A549 treated with CpdA at 1 μM for 4 hours (cell line): ENCODE data around the gene ZNF586. TPM values are rescaled to one million over a fixed set of nuclear protein-coding genes. Genes with fewer than 3 reads are reported as not detected.

Source experiments
- total RNA-seq: library from RNA; stranded (reverse); fragments of 200-300 nt; extraction: Qiagen RNA extraction; gene quantifications from 5 replicates; pipeline ENCODE4 v1.2.3, GENCODE V29; 2022; ENCODE audit warnings: low read depth

The ZNF586 gene
- total RNA-seq, result 5.8 to 7.7 TPM (median 6.4 TPM) in 5 replicates

DNA sequence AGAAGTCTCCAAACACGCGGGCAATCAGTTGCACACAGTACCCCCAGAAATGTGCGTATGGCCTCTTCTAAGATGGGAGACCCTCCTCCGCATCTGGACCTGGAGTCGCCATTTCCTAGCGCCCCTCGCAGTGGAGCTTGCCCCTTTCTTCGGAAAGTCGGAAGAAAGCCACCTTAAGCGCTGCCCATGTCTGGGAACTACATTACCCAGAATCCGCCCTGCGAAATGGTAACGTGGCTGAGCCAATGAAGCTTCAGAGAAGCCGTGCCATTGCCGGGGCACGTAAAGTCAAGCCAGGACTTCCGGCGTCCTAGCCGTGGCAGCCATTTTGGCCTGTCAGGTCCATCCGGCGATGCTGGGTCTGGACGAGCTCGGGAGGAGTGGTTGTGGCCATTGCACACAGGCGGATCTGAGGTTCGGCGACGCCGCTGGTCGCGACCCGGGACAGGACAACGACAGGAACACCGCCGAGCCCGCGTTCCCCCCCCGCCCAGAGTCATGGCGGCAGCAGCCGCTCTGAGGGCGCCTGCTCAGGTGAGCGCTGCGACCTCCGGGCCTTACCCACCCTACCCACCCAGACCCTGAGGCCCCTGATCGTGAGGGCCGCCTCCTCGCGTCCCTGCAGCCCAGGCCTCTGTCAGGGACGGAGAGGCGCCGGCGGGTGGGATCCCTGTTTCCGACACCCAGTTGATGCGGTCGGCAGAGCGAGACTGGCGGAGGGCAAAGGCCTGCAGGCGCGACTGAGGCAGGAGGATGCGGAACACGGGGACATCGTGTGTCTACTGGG, at the start of gene ZNF586:
Gene ZNF586, plus strand, starts transcription at position 332 of the 787 bp plus-strand sequence. Its CDS starts 167 bp downstream, at position 499.

DNA sequence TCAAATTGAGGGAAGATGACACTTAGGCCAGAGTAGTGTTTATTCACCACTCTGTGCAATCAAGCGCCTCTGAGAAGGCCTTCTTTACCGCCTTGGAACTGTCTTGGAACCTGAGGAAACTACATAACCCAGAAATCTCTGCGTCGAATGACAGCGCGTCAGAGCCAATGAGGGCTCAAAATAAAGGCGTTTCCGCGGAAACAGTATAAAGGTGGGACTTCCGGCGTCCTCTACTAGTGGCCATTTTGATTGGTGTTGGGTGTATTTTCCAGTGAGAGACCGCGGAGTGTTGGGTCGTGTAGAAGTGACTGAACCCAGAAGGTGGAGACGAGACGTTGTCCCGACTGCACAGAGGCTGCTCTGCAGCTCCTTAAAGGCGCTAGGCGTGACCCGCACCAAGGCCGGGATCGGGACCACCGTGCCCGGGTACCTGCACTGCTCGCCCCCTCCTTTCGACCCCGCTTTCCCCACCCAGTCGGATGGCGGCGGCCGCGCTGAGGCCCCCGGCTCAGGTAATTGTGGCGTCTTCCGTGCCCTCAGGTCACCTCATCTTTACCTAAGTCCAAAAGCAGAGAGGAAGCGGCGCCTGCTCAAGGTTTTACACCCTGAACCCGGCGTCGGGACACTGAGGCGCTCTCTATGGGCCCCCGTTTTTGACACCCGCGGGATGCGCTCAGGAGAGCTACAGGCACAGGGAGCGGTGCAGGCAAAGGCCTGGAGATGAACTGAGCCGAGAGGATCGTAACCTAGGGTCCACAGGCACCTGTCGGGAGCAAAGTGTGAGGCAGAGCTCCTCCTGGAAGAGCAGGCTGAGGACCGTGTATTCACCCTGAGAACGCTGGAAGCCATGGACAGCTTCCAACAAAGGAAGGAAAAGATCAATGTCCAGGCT, 22.6 kb upstream of the ZNF586 start, which contains the start of gene ZNF776:
Gene ZNF776, plus strand, starts transcription at position 236 of the 892 bp plus-strand sequence. Its CDS starts 244 bp downstream, at position 480.

DNA sequence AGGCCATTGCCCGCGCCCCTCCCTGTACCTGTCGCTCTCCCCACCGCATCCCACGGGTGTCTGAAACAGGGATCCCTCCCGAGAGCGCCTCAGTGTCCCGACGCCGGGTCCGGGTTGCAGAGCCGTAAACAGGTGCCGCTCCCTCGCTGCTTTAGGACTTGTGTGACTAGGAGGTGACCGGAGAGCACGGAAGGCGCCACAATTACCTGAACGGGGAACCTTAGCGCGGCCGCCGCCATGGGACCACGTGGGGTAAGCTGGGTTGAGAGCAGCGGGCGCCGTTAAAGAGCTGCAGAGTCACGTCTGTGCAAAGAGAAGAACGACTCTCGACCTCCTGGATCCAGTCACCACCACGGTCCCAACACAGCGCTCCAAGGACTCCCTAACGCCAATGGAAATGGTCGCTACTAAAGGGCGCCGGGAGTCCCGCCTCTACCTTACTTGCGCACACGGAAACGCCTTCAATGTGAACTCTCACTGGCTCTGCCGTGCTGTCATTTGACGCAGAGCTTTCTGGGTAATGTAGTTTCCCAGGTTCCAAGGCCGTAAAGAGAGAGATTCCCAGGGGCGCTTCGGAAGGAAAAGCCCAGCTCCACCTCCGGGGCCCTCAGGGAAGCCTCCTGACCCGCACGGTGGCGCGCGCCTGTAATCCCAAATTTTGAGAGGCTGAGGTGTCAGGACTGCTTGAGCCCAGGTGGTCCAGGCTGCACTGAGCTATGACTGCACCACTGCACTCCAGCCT, 45.2 kb downstream of the ZNF586 start, which contains the start of gene ZNF552:
Gene ZNF552, minus strand, starts transcription at position 409 of the 742 bp plus-strand sequence. Its CDS starts 170 bp downstream, at position 239.

DNA sequence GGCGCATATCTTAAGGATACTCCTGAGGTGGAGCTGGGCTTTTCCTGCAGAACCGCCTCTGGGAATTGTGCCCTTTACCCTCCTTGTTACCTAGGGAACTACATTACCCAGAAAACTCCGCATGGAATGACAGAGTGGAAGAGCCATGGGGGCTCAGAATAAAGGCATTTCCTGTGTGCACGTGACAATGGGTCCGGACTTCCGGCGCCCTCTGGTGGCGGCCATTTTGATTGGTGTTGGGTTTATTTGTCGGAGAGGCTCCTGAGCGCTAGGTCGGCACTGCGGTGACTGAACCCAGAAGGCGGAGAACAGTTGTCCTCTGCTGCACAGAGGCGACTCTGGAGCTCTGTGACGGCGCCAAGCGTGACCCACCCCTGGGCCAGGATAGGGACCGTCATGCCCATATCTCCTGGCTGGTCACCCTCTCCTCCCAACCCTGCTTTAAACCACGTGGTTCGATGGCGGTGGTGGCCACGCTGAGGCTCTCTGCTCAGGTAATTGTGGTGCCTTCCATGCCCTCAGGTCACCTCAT, 60.7 kb downstream of the ZNF586 start, which contains the start of gene ZNF587B:
Gene ZNF587B, plus strand, starts transcription at position 229 of the 532 bp plus-strand sequence. Its CDS starts 230 bp downstream, at position 459.

Other genes starting within 250 kb of the ZNF586 start
- gene ZNF549, start 242.3 kb upstream of the ZNF586 start, total RNA-seq, result 1.6 to 2.2 TPM (median 1.7 TPM) in 5 replicates
- 2.8 to 4.3 TPM (median 3.7 TPM) in 5 replicates for gene ZNF550, start 209.8 kb upstream of the ZNF586 start, total RNA-seq
- gene ZNF416, start 190.8 kb upstream of the ZNF586 start, total RNA-seq, result 3.4 to 5.0 TPM (median 4.3 TPM) in 5 replicates
- gene ZIK1, start 185.5 kb upstream of the ZNF586 start, total RNA-seq, result not detected in 5 replicates
- 3.0 to 5.5 TPM (median 4.9 TPM) in 5 replicates for gene ZNF530, start 169.8 kb upstream of the ZNF586 start, total RNA-seq
- 7.1 to 9.5 TPM (median 8.0 TPM) in 5 replicates for gene ZNF134, start 155.4 kb upstream of the ZNF586 start, total RNA-seq
- gene ZNF211, start 136.5 kb upstream of the ZNF586 start, total RNA-seq, result 4.7 to 7.1 TPM (median 6.6 TPM) in 5 replicates
- gene ZSCAN4, start 100.7 kb upstream of the ZNF586 start, total RNA-seq, result not detected in 5 replicates
- 4.3 to 5.9 TPM (median 5.6 TPM) in 5 replicates for gene ZNF551, start 87.7 kb upstream of the ZNF586 start, total RNA-seq
- not detected in 5 replicates for gene ZNF154, start 60.5 kb upstream of the ZNF586 start, total RNA-seq
- gene ZNF671, start 42.1 kb upstream of the ZNF586 start, total RNA-seq, result 0.75 to 0.99 TPM (median 0.80 TPM) in 5 replicates
- 5.4 to 6.3 TPM (median 5.7 TPM) in 5 replicates for gene ZNF776, start 22.9 kb upstream of the ZNF586 start, total RNA-seq
- 4.5 to 6.2 TPM (median 4.9 TPM) in 5 replicates for gene ZNF552, start 45.2 kb downstream of the ZNF586 start, total RNA-seq
- gene ZNF587B, start 60.6 kb downstream of the ZNF586 start, total RNA-seq, result 6.7 to 11.5 TPM (median 8.0 TPM) in 5 replicates
- 5.0 to 7.4 TPM (median 6.5 TPM) in 5 replicates for gene ZNF587, start 80.2 kb downstream of the ZNF586 start, total RNA-seq
- 1.7 to 3.7 TPM (median 2.5 TPM) in 5 replicates for gene ZNF814, start 119.4 kb downstream of the ZNF586 start, total RNA-seq
- 3.6 to 4.3 TPM (median 4.2 TPM) in 5 replicates for gene ZNF417, start 146.9 kb downstream of the ZNF586 start, total RNA-seq
- gene ZNF418, start 165.7 kb downstream of the ZNF586 start, total RNA-seq, result 0.69 to 1.3 TPM (median 0.90 TPM) in 5 replicates
- 0.93 to 1.4 TPM (median 1.2 TPM) in 5 replicates for gene ZNF256, start 178.0 kb downstream of the ZNF586 start, total RNA-seq
- 0.08 TPM in 1 of 5 replicates, not detected in the others for gene C19orf18, start 204.9 kb downstream of the ZNF586 start, total RNA-seq
- gene ZNF606, start 233.1 kb downstream of the ZNF586 start, total RNA-seq, result 1.5 to 3.0 TPM (median 2.6 TPM) in 5 replicates